HG03196 (cell line): ENCODE data around the gene VAPB.
"Not testable (repeated sequence)": the region's sequence is repeated elsewhere in the genome, so short reads cannot be mapped to it uniquely, and the experiment has no call there.

ENCODE experiments used
- ATAC-seq: cut with Tn5 transposase; IDR thresholded peaks from one replicate; pipeline ENCODE4 v1.9.1; 2021; ENCODE audit not compliant: unreplicated experiment

Gene VAPB

DNA sequence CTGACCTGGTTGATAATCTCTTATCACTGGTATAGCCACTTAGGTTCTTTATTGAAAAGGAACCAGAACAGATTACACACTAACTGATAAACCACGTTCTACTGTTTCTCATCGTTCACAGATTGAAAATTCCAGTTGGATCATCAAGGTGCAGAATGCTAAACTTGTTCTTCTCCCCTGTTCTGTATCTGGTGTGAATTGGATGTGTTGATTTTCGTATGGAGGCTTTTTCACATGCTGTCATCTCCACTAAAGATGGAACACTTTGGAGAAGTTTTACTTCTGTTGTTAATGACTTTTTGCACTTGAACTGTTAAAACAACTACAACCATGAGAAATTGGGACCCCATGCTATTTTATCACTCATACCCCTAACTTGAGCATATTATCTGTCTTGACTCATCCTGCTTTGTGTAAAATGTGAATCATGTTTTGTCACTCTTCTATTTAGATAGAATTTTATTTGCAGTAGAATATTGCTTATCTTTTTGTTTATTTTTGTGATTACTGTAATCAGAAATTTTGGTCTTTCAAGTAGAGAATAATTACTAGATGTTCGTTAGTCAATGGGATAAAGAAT lies 17.5 kb downstream of the VAPB start:
- no peak for ATAC-seq

DNA sequence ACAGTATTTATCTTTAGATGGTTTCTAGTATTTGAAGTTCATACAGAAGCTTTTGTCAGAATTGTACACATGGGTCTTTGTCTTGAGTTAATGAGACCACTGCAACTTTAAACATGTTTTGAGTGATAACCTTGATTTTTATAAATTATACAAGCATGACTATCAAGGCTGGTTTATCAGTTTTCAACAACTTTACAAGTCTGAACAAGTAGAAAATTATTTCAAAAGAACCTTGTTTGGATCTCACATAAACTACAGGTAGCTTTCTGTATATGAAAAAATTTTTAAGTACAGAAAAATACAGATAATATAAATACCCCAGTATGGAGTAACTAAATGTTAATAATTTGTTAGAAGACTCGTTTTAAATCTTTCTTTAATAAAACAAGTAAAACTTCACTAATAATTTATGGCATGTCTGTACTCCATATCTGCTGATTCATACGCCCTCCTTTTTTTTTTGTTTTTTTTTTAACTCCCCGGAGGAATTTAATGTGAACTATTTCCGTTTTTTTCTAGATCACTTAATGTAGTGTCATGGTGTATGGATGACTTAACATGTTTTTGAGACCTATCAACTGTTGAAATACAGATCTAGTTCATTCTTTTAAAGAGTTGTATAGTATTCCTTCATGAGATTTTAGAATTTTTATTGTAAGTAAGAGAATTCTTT lies 18.3 kb downstream of the VAPB start:
- no peak for ATAC-seq

DNA sequence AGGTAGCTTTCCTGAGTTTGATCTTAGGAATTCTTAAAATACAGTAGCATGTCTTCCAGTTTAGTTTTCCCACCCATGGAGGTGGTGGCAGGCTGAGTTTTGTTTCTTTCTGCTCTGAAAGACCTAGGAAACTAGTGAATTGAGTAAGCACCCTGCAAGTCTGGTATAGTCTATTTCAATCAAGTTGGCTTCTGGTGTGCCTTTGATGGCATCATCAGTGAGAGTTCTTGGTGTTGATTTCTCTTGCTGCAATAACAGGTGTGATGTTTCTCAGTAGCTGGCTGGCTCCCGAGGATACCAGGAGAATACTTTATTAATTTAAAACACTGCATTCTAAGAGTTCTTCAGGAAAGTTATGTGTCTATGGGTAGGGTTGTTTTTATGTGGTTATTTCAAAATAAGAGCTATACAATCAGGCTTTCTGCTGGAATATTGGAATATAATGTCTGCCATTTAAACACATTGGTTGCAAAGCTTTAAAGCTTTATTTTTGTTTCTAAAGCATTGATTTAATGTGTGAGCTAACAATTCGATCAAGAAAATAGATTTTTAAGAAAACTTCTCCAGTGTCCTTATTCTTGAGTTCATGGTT lies 19.0 kb downstream of the VAPB start:
- peak; percentile 58 for ATAC-seq

DNA sequence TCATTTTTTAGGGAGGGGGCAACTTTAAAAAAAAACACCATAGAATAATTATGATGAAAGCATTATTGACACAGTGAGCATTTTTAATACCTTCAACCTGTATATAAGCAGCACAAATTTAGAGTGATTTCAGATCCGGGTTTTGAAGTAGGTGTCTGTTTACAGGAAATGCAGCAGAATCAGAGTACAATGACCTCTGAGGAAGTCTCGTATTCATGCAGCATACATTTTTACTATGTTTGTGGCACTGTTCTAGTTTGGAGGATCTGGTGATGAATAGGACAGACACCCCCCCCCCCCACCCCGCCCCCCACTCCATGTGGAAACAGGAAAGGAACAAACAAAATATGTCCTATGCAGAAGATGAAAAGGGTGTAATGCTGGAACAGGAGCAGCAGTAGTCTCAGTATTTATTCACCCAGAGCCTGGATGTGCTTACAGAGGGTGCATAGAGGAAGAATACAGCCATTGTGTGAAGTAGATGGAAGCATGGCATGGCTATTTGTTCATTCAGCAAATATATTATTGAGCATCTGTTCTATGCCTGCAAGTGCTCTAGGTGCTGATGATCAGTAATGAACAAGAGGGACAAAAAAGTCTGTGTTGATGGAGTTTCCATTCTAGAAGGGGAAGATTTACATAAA lies 19.7 kb downstream of the VAPB start:
- ATAC-seq = no peak

DNA sequence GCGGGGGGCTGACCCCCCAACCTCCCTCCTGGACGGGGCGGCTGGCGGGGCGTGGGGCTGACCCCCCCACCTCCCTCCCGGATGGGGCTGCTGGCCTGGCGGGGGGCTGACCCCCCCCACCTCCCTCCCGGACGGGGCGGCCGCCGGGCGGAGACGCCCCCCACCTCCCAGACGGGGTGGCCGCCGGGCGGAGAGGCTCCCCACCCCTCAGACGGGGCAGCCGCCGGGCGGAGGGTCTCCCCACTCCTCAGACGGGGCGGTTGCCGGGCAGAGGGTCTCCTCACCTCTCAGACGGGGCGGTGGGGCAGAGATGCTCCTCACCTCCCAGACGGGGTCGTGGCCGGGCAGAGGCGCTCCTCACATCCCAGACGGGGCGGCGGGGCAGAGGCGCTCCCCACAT lies 25.2 kb downstream of the VAPB start:
- not testable (repeated sequence) for ATAC-seq

DNA sequence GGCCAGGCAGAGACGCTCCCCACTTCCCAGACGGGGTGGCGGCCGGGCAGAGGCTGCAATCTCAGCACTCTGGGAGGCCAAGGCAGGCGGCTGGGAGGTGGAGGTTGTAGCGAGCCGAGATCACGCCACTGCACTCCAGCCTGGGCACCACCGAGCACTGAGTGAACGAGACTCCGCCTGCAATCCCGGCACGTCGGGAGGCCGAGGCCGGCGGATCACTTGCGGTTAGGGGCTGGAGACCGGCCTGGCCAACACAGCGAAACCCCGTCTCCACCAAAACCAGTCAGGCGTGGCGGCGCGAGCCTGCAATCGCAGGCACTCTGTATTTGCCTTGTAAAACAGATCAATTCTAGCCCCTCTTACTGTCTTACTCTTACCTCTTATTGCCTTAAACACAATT lies 25.8 kb downstream of the VAPB start:
- ATAC-seq = not testable (repeated sequence)

DNA sequence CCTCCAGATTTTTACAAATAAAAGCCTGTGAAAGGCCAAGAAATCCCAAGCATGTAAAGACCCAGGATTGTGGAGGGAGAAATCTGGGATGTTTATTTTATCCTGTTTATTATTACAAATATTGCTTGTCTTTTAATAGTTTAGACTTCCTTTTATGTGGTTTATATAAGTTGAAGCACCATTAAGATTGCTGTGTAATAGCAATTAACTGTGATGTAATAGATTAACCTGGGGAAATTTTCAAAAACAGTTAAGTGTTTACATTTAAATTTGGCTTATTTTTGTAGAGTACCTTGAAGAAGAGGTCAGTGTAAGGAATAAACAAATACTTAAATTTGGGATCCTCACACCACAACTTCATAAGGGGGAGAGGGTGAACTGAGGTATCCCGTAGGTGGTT lies 27.0 kb downstream of the VAPB start:
- ATAC-seq = no peak

DNA sequence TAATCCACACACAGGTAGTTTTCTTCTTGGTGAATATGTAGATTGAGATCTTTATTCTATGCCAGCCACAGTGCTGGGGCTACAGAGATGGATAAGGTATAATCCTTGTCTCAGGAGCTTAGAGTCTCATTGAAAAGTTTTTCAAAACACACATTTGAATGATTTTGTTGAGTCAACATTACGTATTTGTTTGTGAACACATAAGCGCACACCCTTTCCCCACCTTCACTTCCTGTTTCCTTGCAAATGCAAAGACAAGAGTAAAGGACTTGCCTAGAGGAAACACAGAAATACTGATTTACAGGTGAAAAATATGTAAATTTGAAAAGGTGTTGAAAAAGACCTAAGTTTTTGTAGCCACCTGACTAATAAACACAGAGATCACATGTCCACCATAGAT lies 27.8 kb downstream of the VAPB start:
- ATAC-seq = no peak

DNA sequence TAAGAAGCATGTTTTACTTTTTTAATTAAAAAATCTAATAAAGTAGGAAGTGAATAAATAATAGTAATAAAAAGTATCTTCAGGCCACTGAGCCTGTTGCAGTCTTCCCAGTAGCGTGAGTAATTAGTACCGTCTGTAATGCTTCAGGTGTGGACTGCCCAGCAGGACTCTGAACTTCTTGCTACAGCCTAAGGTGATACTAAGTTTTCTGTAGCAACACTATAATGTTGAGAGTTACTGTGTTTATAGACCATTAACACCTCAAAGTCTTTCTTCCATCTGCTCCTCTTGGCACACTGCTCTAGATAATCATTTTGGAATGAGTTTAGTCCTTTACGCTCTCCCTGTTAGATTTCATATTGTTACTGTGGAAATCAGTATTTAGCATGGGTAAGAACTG lies 28.4 kb downstream of the VAPB start:
- ATAC-seq = no peak

DNA sequence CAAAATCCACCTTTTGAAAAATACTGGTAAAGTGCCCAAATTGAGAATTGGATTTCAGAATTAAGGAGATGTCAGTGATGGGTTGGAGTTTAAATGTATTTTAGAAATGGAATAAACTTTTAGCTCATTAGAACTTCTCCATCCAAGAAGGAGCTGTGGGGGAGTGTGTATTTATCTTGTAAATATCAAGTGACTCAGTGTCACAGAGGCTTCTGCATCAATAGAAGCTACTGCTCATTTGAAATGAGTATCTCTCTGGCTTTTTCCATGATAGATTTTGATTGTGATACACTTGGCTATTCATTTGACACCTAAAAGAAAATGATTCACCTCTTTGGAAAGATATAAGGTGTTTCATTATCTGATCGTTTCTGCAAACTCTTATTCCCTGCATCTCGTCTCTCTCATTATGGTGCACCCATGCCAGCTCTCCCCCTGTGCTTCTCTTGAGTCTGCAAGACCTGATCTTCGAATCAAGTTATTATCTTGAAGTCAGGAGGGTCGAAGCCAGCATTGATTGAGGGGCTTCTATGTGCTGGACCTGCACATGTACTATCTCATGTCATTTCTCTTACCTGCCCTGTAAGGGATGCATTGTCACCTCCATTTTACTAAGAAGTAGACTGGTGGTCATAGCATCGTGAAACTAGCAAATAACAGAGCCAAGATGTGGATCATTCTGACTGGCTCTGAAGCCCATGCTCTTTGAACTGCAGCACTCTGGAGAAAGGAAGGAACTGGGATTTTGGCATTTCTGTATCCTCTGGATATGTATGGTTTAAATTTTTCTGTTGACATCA lies 30.1 kb downstream of the VAPB start:
- no peak for ATAC-seq

DNA sequence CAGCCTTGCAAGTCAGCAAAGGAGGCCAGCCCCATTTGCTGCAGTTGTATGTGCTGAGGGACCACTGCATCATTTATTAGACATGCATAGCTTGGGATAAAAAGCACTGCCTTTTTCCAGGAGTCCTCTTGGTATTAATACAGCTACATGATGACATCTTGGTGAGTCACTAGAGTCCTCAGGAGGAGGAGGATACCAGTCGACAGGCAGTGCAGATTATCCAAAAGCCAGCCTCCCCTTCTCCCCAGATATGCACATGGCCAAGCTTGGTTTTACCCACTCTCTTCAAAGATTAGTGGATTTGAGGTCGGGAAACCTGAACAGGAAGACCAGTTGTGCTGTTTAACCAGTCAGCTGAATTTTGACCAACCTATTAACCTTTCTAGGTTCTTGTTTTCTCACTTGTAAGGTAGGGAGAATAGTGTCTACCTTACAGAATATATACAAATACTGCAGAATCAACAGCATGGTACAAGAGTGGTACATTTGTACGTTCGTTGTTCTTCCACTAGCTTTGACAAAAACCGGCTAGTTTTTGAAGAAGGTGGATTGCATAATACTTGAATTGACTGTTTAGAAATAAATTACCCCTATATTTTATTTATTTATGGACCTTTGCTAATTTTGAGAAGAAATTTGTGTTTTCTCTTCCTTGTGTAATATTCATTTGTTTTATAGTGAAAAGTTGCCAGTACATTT lies 31.9 kb downstream of the VAPB start:
- ATAC-seq = no peak

DNA sequence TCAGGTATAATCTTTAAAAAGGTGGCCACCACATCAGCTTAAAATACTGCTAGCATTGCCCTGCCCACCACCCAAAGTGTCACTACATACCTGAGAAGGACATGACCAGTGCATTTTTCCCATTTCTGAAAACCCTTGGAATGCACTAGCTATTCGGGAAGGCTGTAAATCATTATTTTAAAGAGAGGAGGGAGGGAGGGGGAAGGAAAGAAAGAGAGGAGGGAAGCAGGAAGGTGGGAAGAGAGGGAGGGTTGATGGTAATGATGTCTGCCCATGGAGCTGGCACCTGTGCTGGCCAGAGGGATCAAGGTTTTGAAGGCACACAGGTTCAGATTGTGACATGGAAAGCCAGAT lies 32.4 kb downstream of the VAPB start:
- ATAC-seq = no peak

DNA sequence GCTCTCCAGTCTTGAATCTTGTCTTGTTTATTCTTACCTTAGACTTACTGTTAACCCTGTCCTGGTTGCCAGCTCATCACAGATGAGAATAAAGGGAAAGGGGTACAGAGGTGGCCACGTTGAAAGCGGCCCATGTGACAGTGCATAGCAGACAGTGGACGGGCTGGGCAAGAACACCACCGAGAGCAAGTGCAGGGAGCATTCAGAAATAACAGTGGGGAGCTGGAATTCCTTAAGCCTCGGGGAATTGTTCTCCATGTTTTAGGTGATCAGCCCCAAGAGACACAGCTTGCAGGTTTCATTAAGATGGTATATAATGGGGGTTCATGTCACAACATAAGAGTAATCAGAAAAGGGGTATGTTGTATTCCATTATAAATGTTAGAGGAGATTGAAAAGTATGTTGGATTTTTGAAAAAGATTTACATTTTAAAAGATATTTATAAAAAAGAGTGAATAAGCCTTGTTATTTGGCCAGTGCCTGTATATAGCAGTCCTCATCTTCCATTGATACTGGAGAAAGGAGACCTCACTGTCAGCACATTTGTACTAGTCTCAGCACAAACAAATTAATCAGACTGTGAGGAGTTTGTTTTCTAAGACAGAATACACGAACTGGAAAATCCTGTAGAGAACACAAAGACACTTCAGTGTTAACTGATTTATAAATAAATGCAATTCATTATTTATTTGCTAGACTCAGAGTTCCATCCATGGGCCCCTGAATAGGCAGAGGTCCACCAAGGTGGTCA lies 35.4 kb downstream of the VAPB start:
- no peak for ATAC-seq

DNA sequence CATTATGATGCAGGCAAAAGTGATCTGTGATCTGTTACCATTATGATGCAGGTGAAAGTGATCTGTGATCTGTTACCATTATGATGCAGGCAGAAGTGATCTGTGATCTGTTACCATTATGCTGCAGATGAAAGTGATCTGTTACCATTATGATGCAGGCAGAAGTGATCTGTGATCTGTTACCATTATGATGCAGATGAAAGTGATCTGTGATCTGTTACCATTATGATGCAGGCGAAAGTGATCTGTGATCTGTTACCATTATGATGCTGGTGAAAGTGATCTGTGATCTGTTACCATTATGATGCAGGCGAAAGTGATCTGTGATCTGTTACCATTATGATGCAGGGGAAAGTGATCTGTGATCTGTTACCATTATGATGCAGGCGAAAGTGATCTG lies 38.5 kb downstream of the VAPB start:
- ATAC-seq = not testable (repeated sequence)

DNA sequence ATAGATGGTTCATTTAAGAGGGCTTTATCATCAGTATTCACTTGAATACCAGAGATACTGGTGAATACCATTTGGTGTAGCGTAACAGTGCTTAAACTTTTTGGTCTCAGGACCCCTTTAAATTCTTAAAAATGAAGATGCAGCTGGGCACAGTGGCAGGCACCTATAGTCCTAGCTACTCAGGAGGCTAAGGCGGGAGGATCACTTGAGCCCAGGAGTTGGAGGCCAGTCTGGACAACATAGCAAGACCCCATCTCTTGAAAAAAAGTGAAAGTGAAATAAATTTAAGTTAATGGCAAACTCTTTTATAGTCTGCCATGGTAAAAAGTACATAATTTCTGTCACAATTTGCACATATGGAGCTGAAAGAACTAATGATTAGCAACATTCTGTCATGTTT lies 39.3 kb downstream of the VAPB start:
- no peak for ATAC-seq

DNA sequence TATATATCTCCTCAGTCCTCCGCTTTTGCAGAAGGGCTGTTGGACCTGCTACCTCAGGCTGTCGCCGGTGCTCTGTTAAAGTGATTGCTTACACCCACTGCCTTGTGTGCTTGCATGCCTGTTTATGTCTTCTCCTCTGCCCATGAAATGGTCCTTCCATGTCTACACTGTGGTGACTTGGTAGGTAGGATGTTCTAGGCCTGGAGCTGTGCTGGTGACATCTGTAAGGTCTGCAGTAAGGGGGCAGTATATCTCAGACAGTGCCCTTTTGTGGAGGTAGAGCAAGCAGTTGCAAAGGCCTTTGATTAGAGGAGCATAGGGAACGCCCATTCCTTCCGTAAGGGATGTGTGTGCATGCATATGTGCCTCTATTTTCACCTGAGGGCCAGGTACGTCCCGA lies 40.3 kb downstream of the VAPB start:
- no peak for ATAC-seq

DNA sequence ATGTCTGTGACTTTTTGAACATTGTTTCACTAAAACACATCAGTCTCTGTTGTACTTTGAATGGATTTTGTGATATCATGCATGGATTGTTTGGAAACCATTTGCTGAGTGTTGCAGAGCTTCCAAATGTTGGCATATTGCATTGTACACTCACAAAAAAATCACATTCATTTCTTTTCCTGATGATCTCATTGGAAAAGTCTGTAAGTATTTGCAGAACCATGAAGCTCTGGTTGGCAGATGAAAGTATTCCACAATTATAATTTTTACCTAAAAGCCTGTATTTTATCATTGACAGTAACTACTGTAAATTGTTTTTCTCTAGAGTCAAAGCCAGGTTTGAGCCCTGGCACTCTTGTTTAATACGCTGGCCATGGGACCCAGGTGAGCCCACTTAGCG lies 42.1 kb downstream of the VAPB start:
- ATAC-seq = no peak

DNA sequence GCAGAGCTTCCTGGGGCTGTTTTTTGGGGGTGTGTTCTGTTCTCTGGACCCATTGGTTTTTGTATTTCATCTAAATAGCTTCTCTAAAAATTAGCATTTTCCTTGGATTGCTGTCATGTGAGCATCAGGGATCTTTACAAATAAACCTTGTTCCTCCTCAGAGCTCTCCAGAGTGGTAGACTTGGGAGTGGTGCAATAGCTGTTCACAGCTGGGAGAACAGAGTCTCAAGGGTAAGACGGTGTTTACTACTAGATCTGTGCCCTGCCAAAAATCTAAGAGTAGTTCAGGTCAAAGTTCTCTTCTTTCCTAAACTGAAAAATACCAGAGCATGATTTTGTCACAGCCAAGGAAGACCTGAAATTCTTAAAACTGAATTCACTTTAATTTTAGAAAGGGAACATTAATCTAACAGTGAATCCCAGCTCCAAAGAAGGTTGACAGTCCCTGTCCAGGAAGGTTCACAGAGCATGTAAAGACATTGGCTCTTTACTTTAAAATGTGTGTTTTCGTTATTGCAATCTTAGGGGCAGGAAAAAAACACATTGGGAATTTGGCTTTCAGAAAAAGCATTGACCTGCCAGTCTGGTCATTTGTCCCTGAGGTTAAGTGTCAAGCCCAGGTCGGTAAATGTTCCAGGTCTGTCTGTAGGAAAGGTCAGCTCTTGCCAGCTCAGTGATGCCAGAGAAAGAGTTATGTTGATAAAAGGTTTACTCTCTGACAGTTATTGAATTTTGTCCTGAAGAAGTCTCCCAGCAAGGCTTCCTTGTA lies 43.3 kb downstream of the VAPB start:
- no peak for ATAC-seq

DNA sequence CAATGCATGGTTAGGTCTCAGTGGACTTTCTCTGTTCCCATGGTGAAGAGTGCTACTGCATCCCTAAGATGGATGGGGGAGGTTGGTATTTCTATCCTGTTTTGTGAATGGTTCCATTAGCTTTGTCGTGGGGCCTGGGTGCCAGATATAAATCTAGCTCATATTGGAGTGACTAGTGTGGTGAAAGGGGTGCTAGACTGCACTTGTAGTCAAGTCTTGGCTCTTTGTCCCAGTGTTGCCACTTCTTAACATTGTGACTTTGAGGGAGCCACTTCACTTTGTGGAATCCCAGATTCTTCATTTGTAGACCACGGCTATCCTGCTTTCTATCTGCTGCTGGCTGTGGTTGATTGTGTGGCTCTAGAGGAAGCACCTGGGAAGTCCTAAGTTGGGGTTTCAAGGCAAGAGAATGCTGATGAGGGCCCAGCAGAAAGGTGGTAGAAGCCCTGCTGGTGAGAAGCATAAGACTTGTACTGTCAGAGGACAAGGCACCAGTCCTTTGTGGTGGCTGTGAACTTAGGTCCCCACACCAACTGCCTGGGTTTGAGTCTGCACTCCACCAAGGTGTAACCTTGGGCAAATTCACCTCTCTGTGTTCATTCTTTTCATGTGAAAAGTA lies 44.1 kb downstream of the VAPB start:
- ATAC-seq = no peak
